Measurements from ENCODE around the gene MOGAT3. TPM values are rescaled to one million over a fixed set of nuclear protein-coding genes. Genes with fewer than 3 reads are reported as not detected.
"Not testable (repeated sequence)": the region's sequence is repeated elsewhere in the genome, so short reads cannot be mapped to it uniquely, and the experiment has no call there.

The MOGAT3 gene
- total RNA-seq, 2 donors from 2014 or later = 1.3 TPM; not detected in 1

- H3K27ac ChIP-seq (ENCODE audit: low read depth, low read length) = no peak overlapping the region
- 90 to 97% methylated on average over 13 to 17 of the region's 17 CpGs for WGBS, 2 experiments (ENCODE audit: insufficient coverage in 1 of 2, insufficient read length in 1 of 2)
- no peak overlapping the region for H3K4me3 ChIP-seq (ENCODE audit: low read length)
- TF ChIP-seq CTCF (conservative IDR thresholded peaks at IDR 0.05) = no peak
- H3K27ac Mint-ChIP-seq = no peak overlapping the region
- peaks cover 20% of the 10 kb centered on the region for H3K36me3 Mint-ChIP-seq (ENCODE audit: low read depth)
- H3K9ac ChIP-seq (ENCODE audit: extremely low read depth, low read length, poor library complexity, severe bottlenecking) = no peak overlapping the region
- no peaks in the 10 kb centered on the region for H3K9me3 Mint-ChIP-seq
- H3K36me3 ChIP-seq (ENCODE audit: control insufficient read depth, insufficient read depth, low read length) = peaks cover 3% of the 10 kb centered on the region
- no peak for DNase-seq
- no peaks in the 10 kb centered on the region for H3K9me3 ChIP-seq (ENCODE audit: control insufficient read depth, low read length)
- H3K27me3 ChIP-seq (ENCODE audit: control insufficient read depth, insufficient read depth, low read length, poor library complexity, severe bottlenecking) = no peaks in the 10 kb centered on the region
- no peaks in the 10 kb centered on the region for H3K4me1 ChIP-seq (ENCODE audit: control insufficient read depth, insufficient read depth, low read length)
- peaks cover 15% of the 10 kb centered on the region for H3K27me3 Mint-ChIP-seq (ENCODE audit: insufficient read depth)
- no peaks in the 10 kb centered on the region for H3K4me1 Mint-ChIP-seq
- H3K4me3 Mint-ChIP-seq = no peak overlapping the region
Observed at GRCh38 chr7:101207459-101207858, 6.6 kb upstream of the MOGAT3 start.

- TF ChIP-seq CTCF (conservative IDR thresholded peaks at IDR 0.05) = no peak
- H3K4me1 ChIP-seq (ENCODE audit: control insufficient read depth, insufficient read depth, low read length) = no peaks in the 10 kb centered on the region
- Mint-ChIP-seq H3K27ac (no peak overlapping the region), H3K4me3 (no peak overlapping the region), H3K27me3 (ENCODE audit: insufficient read depth) (peaks cover 22% of the 10 kb centered on the region), H3K9me3 (no peaks in the 10 kb centered on the region), H3K36me3 (ENCODE audit: low read depth) (peaks cover 20% of the 10 kb centered on the region), H3K4me1 (no peaks in the 10 kb centered on the region)
- no peak overlapping the region for H3K27ac ChIP-seq (ENCODE audit: low read depth, low read length)
- 96 to 100% methylated on average over 11 to 19 of the region's 19 CpGs for WGBS, 2 experiments (ENCODE audit: insufficient coverage in 1 of 2, insufficient read length in 1 of 2)
- H3K4me3 ChIP-seq (ENCODE audit: low read length) = no peak overlapping the region
- H3K27me3 ChIP-seq (ENCODE audit: control insufficient read depth, insufficient read depth, low read length, poor library complexity, severe bottlenecking) = no peaks in the 10 kb centered on the region
- H3K9ac ChIP-seq (ENCODE audit: extremely low read depth, low read length, poor library complexity, severe bottlenecking) = no peak overlapping the region
- no peak for DNase-seq
- peaks cover 3% of the 10 kb centered on the region for H3K36me3 ChIP-seq (ENCODE audit: control insufficient read depth, insufficient read depth, low read length)
- no peaks in the 10 kb centered on the region for H3K9me3 ChIP-seq (ENCODE audit: control insufficient read depth, low read length)
Observed at GRCh38 chr7:101206665-101207042, 5.8 kb upstream of the MOGAT3 start.

DNA sequence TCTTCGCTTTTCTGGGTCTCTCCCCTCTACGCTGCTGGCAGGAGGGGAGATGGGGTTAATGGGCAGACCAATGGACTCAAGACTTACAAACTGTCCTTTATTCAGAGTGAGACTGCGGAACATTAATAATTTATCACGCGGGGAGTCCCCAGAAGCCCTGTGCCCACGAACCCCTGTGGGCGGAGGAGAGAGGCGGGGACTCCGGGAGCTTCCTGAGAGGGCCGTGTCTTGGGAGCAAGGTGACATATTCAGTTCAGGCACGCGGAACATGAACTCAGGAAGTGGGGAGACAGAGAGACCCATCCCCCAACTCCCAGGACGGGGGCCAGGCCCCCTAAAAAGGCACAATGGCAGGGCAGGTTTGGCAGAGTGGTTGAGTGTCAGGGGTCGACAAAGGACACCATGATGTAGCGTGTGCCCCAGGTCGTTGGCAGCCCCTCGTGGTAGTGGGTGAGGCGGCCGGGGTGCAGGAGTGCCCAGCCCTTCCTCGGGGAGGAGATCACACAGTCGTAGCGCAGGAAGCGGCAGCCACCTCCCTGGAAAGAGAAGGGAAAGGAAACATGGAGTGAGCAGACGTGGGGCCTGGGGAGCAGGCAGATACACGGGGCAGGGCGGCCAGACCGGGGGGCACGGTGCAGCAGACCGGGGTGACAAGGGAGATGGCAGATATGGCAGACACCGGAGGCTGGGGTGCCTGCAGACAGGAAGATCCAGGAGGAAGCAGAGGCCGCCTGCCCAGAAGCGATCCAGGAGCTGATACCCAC, 5.2 kb upstream of the MOGAT3 start:
- no peak for DNase-seq
- no peaks in the 10 kb centered on the region for H3K27me3 ChIP-seq (ENCODE audit: control insufficient read depth, insufficient read depth, low read length, poor library complexity, severe bottlenecking)

DNA sequence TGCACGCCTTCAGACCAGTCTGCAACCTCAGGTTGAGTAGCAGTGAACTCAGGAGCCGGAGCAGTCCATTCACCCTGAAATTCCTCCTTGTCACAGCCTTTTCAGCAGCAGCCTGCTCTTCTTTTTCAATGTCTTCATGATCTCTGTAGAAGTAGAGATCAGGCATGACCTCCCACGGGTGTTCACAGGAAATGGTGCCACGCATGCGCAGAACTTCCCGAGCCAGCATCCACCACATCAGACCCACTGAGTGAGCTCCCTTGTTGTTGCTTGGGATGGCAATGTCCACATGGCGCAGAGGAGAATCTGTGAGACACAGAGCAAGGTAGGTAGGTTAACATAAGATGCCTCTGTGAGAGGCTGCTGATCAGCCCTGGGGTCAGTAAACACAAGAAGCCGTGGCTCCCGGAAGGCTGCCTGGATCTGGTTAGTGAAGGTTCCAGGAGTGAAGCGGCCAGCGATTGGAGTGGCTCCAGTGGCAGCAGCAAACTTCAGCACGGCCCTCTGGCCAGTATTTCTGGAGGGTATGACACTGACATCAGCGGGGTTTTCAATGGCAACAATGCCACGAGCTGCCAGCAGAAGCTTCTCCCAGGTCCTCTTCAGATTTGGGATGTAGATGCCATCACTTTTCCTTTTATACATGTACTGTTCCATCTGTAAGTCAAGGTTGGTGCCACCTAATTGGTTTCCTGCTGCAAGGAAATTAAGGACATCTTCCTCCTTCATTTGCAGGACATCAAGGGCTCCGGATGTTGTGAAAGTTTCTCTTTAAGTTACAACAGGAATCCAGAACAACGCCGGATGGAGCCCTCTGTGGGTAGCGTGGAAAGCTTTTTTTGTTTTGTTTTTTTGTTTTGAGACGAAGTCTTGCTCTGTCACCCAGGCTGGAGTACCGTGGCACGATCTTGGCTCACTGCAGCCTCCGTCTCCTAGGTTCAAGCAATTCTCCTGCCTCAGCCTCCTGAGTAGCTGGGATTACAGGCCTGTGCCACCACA, 3.2 kb upstream of the MOGAT3 start:
- not testable (repeated sequence) for DNase-seq; H3K9me3 Mint-ChIP-seq; H3K4me3 Mint-ChIP-seq; H3K4me1 Mint-ChIP-seq; H3K27ac Mint-ChIP-seq; H3K27ac ChIP-seq (ENCODE audit: low read depth, low read length); H3K4me3 ChIP-seq (ENCODE audit: low read length); H3K27me3 ChIP-seq (ENCODE audit: control insufficient read depth, insufficient read depth, low read length, poor library complexity, severe bottlenecking); H3K4me1 ChIP-seq (ENCODE audit: control insufficient read depth, insufficient read depth, low read length); H3K9me3 ChIP-seq (ENCODE audit: control insufficient read depth, low read length); H3K9ac ChIP-seq (ENCODE audit: extremely low read depth, low read length, poor library complexity, severe bottlenecking); H3K36me3 ChIP-seq (ENCODE audit: control insufficient read depth, insufficient read depth, low read length)
- peaks cover 37% of the 10 kb centered on the region for H3K27me3 Mint-ChIP-seq (ENCODE audit: insufficient read depth)
- 88 to 91% methylated on average over 19 to 22 of the region's 22 CpGs for WGBS, 2 experiments (ENCODE audit: insufficient coverage in 1 of 2, insufficient read length in 1 of 2)
- H3K36me3 Mint-ChIP-seq (ENCODE audit: low read depth) = peaks cover 16% of the 10 kb centered on the region

More for the DNA sequence above, 5.2 kb upstream of the MOGAT3 start:
- H3K36me3 Mint-ChIP-seq (ENCODE audit: low read depth) = peaks cover 20% of the 10 kb centered on the region
- H3K27me3 Mint-ChIP-seq (ENCODE audit: insufficient read depth) = peaks cover 27% of the 10 kb centered on the region
- WGBS, 2 experiments (ENCODE audit: insufficient coverage in 1 of 2, insufficient read length in 1 of 2) = 93% methylated on average over 20 to 32 of the region's 32 CpGs
- Histone ChIP-seq H3K4me3 (ENCODE audit: low read length) (no peak overlapping the region), H3K9me3 (ENCODE audit: control insufficient read depth, low read length) (no peaks in the 10 kb centered on the region), H3K4me1 (ENCODE audit: control insufficient read depth, insufficient read depth, low read length) (peaks cover under 1% of the 10 kb centered on the region), H3K27ac (ENCODE audit: low read depth, low read length) (no peak overlapping the region), H3K36me3 (ENCODE audit: control insufficient read depth, insufficient read depth, low read length) (peaks cover 3% of the 10 kb centered on the region), H3K9ac (ENCODE audit: extremely low read depth, low read length, poor library complexity, severe bottlenecking) (no peak overlapping the region)
- peaks cover under 1% of the 10 kb centered on the region for H3K4me1 Mint-ChIP-seq
- no peak overlapping the region for H3K27ac Mint-ChIP-seq
- no peak overlapping the region for H3K4me3 Mint-ChIP-seq
- H3K9me3 Mint-ChIP-seq = no peaks in the 10 kb centered on the region
- TF ChIP-seq CTCF (conservative IDR thresholded peaks at IDR 0.05) = no peak
